Measurements from ENCODE around the gene TSHR. TPM values are rescaled to one million over a fixed set of nuclear protein-coding genes. Genes with fewer than 3 reads are reported as not detected.

The TSHR gene
- total RNA-seq, 4 donors from 2014 or later = 0.84 TPM; not detected in 3

- H3K27me3 ChIP-seq = no peaks in the 10 kb centered on the region
- H3K4me1 ChIP-seq = no peaks in the 10 kb centered on the region
- no peak overlapping the region for H3K4me3 ChIP-seq
- H3K36me3 ChIP-seq = no peaks in the 10 kb centered on the region
- H3K27ac ChIP-seq = no peak overlapping the region
- WGBS, 2 donors = 82 to 87% methylated on average over 6 of the region's 6 CpGs
- peaks cover 0 to 5% (median 0%) of the 10 kb centered on the region in 4 donors for H3K9me3 ChIP-seq
- no peak for TF ChIP-seq EP300 (IDR thresholded peaks at IDR 0.05)
- TF ChIP-seq CTCF (IDR thresholded peaks at IDR 0.05) = no peak
- TF ChIP-seq POLR2A (IDR thresholded peaks at IDR 0.05) = no peak
- DNase-seq (ENCODE audit: low spot score in 2 of 2) = no peak
Observed at GRCh38 chr14:81138429-81138828, 183.0 kb downstream of the TSHR start.

GRCh38 chr14:81141426-81141825 lies 186.0 kb downstream of the TSHR start:
- WGBS, 2 donors = 55 to 73% methylated on average over 2 of the region's 2 CpGs
- no peaks in the 10 kb centered on the region for H3K4me1 ChIP-seq
- DNase-seq (ENCODE audit: low spot score in 2 of 2) = no peak
- no peak overlapping the region for H3K27ac ChIP-seq
- H3K36me3 ChIP-seq = no peaks in the 10 kb centered on the region
- H3K4me3 ChIP-seq = no peak overlapping the region
- H3K9me3 ChIP-seq = no peaks in the 10 kb centered on the region
- TF ChIP-seq EP300 (IDR thresholded peaks at IDR 0.05) = no peak
- no peak for TF ChIP-seq POLR2A (IDR thresholded peaks at IDR 0.05)
- no peak for TF ChIP-seq CTCF (IDR thresholded peaks at IDR 0.05)
- H3K27me3 ChIP-seq = no peaks in the 10 kb centered on the region

GRCh38 chr14:81143793-81144192 lies 188.4 kb downstream of the TSHR start:
- Histone ChIP-seq H3K36me3 (no peaks in the 10 kb centered on the region), H3K9me3 (no peaks in the 10 kb centered on the region), H3K4me1 (no peaks in the 10 kb centered on the region), H3K4me3 (no peak overlapping the region), H3K27ac (no peak overlapping the region), H3K27me3 (no peaks in the 10 kb centered on the region)
- 91 to 93% methylated on average over 8 of the region's 8 CpGs for WGBS, 2 donors
- DNase-seq (ENCODE audit: low spot score in 2 of 2) = no peak
- TF ChIP-seq EP300 (IDR thresholded peaks at IDR 0.05) (no peak), POLR2A (IDR thresholded peaks at IDR 0.05) (no peak), CTCF (IDR thresholded peaks at IDR 0.05) (no peak)

- H3K36me3 ChIP-seq = no peaks in the 10 kb centered on the region
- no peaks in the 10 kb centered on the region for H3K4me1 ChIP-seq
- H3K9me3 ChIP-seq = no peaks in the 10 kb centered on the region
- no peak overlapping the region for H3K27ac ChIP-seq
- H3K4me3 ChIP-seq = no peak overlapping the region
- DNase-seq (ENCODE audit: low spot score in 2 of 2) = no peak
- no peaks in the 10 kb centered on the region for H3K27me3 ChIP-seq
- TF ChIP-seq POLR2A (IDR thresholded peaks at IDR 0.05) (no peak), EP300 (IDR thresholded peaks at IDR 0.05) (no peak), CTCF (IDR thresholded peaks at IDR 0.05) (no peak)
- WGBS, 2 donors = 58 to 60% methylated on average over 3 of the region's 3 CpGs
Observed at GRCh38 chr14:81144824-81145603, 189.6 kb downstream of the TSHR start.

- DNase-seq (ENCODE audit: low spot score in 2 of 2) = no peak
- Histone ChIP-seq H3K4me1 (no peaks in the 10 kb centered on the region), H3K4me3 (no peak overlapping the region), H3K27me3 (no peaks in the 10 kb centered on the region), H3K36me3 (no peaks in the 10 kb centered on the region), H3K9me3 (no peaks in the 10 kb centered on the region), H3K27ac (no peak overlapping the region)
- TF ChIP-seq CTCF (IDR thresholded peaks at IDR 0.05) (no peak), POLR2A (IDR thresholded peaks at IDR 0.05) (no peak), EP300 (IDR thresholded peaks at IDR 0.05) (no peak)
- 40 to 53% methylated on average over 2 of the region's 2 CpGs for WGBS, 2 donors
Observed at GRCh38 chr14:81147140-81147897, 191.9 kb downstream of the TSHR start.

Measured in tibial nerve (tissue), 4 donors.